Fibroblast of lung (primary cell): ENCODE results near the gene CLK4. TPM values are rescaled to one million over a fixed set of nuclear protein-coding genes. Genes with fewer than 3 reads are reported as not detected.

ENCODE experiments used
- DNase-seq, 2 donors: peaks; one replicate each; pipeline versions ENCODE4 v3.0.0 to v3.0.0-alpha.2; 2010; ENCODE audit warnings: low read depth in 2 of 2
- H2AFZ ChIP-seq: 2 replicates; pipeline ENCODE4 v1.5.1; 2012; ENCODE audit warnings: low read length, control low read depth, inconsistent platforms
- H3K27ac ChIP-seq: 2 replicates; pipeline ENCODE4 v1.5.1; 2011; ENCODE audit warnings: low read length, control low read depth; ENCODE audit not compliant: insufficient read depth
- H3K27me3 ChIP-seq: 2 replicates; pipeline ENCODE4 v1.5.1; 2011; ENCODE audit warnings: mild to moderate bottlenecking, low read length; ENCODE audit not compliant: control insufficient read depth, insufficient read depth
- H3K36me3 ChIP-seq: 2 replicates; pipeline ENCODE4 v1.5.1; 2011; ENCODE audit warnings: low read length; ENCODE audit not compliant: control insufficient read depth, insufficient read depth
- H3K4me1 ChIP-seq: 2 replicates; pipeline ENCODE4 v1.5.1; 2011; ENCODE audit warnings: low read length; ENCODE audit not compliant: control insufficient read depth, insufficient read depth; ENCODE audit errors: extremely low read depth
- H3K4me2 ChIP-seq: 2 replicates; pipeline ENCODE4 v1.5.1; 2011; ENCODE audit warnings: low read length, control low read depth; ENCODE audit not compliant: insufficient read depth; ENCODE audit errors: extremely low read depth
- H3K4me3 ChIP-seq, 4 experiments: fragments of 200-600 bp in 1 of 4; sonication (generic) in 1 of 4; replicated peaks in 1 of 4; 2 replicates each; pipeline ENCODE4 v1.5.1; 2011 to 2016; ENCODE audit warnings: low read length in 4 of 4, low read depth in 3 of 4, mild to moderate bottlenecking in 3 of 4, control low read depth in 2 of 4, inconsistent platforms in 1 of 4, mixed read lengths in 1 of 4; ENCODE audit not compliant: insufficient read depth in 1 of 4; ENCODE audit errors: control extremely low read depth in 1 of 4
- H3K79me2 ChIP-seq: 2 replicates; pipeline ENCODE4 v1.5.1; 2012; ENCODE audit warnings: mild to moderate bottlenecking, low read length, inconsistent platforms; ENCODE audit not compliant: control insufficient read depth, insufficient read depth
- H3K9ac ChIP-seq: 2 replicates; pipeline ENCODE4 v1.5.1; 2011; ENCODE audit warnings: mild to moderate bottlenecking, low read length, control low read depth; ENCODE audit not compliant: insufficient read depth
- H3K9me3 ChIP-seq: 2 replicates; pipeline ENCODE4 v1.5.1; 2012; ENCODE audit warnings: low read depth, low read length; ENCODE audit not compliant: control insufficient read depth, insufficient read depth
- H4K20me1 ChIP-seq: 2 replicates; pipeline ENCODE4 v1.5.1; 2011; ENCODE audit warnings: low read length; ENCODE audit not compliant: control insufficient read depth, insufficient read depth; ENCODE audit errors: extremely low read depth
- EZH2 ChIP-seq: IDR thresholded peaks from 2 replicates; pipeline ENCODE4 v1.5.1; 2012; ENCODE audit warnings: low read length, control low read depth, mild to moderate bottlenecking; ENCODE audit errors: missing control alignments
- polyA plus RNA-seq, 2 donors: library from polyadenylated mRNA; depleted of rRNA in 1 of 2; stranded (reverse) in 1 of 2; unstranded in 1 of 2; fragments of >200 nt; gene quantifications; 2 replicates each; pipeline ENCODE4 v1.2.1, GENCODE V29; 2011 to 2012; ENCODE audit warnings: missing spikeins in 1 of 2
- total RNA-seq: library from RNA; depleted of rRNA; stranded (reverse); fragments of >200 nt; gene quantifications from 2 replicates; pipeline ENCODE4 v1.2.1, GENCODE V29; 2014
- TF ChIP-seq, protein P1 (sequence below), 2 donors: IDR thresholded peaks in 1 of 2; conservative IDR thresholded peaks in 1 of 2; 1 replicate in 1 of 2; 2 replicates in 1 of 2; pipeline ENCODE4 v1.5.1; 2011 to 2012; ENCODE audit warnings: low read length in 2 of 2, control low read depth in 1 of 2, inconsistent platforms in 1 of 2, low read depth in 1 of 2, mild to moderate bottlenecking in 1 of 2

CLK4 gene
- total and polyA plus RNA-seq, 2 donors (not counting 1 experiment from before 2014, with no cell fraction given): 20.7 to 27.9 TPM

DNA sequence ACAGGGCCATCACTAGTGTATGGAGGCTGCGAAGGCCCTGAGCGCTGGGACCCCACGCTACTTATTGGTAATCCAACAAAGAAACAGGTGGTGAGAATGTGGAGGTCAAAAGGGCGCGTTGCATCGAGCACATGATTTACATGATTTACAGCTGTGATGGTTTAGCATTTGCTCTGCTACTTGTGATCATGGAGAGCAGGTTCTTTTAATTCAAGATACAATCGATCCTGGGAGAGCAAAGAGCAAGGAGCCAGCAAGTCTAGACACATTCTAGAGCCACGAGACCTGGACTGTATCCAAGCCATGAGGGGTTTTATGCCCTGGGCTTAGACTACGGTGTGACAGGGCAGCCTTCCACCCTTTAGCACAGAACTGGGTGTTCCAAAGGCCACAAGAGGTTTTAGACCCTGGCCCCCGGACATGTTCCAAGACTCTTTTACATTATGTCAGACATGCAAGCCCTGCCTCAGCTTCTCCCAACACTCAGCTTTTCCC is 47.0 kb upstream of the CLK4 start:
- TF ChIP-seq EZH2: no peak
- TF ChIP-seq, protein P1, sequence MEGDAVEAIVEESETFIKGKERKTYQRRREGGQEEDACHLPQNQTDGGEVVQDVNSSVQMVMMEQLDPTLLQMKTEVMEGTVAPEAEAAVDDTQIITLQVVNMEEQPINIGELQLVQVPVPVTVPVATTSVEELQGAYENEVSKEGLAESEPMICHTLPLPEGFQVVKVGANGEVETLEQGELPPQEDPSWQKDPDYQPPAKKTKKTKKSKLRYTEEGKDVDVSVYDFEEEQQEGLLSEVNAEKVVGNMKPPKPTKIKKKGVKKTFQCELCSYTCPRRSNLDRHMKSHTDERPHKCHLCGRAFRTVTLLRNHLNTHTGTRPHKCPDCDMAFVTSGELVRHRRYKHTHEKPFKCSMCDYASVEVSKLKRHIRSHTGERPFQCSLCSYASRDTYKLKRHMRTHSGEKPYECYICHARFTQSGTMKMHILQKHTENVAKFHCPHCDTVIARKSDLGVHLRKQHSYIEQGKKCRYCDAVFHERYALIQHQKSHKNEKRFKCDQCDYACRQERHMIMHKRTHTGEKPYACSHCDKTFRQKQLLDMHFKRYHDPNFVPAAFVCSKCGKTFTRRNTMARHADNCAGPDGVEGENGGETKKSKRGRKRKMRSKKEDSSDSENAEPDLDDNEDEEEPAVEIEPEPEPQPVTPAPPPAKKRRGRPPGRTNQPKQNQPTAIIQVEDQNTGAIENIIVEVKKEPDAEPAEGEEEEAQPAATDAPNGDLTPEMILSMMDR (conservative IDR thresholded peaks at IDR 0.05 in 1 of 2, IDR thresholded peaks at IDR 0.05 in 1 of 2; ENCODE audit: low read depth in 1 of 2, low read length in 2 of 2): no peak
- Histone ChIP-seq H3K4me3 (no peak overlapping the region), H2AFZ (no peak overlapping the region), H4K20me1 (no peaks in the 10 kb centered on the region), H3K79me2 (no peaks in the 10 kb centered on the region), H3K27ac (no peak overlapping the region), H3K9me3 (no peaks in the 10 kb centered on the region), H3K27me3 (no peaks in the 10 kb centered on the region), H3K36me3 (no peaks in the 10 kb centered on the region), H3K4me2 (no peak overlapping the region), H3K9ac (no peak overlapping the region), H3K4me1 (no peaks in the 10 kb centered on the region)
- no peak for DNase-seq

DNA sequence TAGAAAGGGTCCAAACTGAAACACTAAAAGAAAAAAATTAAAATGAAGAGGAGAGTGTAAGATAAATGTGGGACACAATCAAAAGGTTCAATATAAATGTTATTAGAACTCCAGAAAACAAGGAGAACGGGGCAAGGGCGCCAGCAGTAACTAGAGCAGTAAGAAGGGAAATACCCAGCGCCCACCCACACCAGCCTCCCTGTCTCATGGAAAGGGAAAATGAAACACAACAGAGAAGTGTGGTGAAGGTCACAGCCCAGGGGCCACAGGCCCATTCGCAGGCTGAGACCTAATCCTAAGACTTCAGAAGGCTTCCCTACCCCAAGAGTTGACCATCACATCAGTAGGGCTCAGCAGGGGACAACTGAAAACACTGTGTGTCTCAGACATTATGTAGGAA is 45.8 kb upstream of the CLK4 start:
- no peak overlapping the region for H3K9ac ChIP-seq
- no peak overlapping the region for H3K27ac ChIP-seq
- H3K27me3 ChIP-seq: no peaks in the 10 kb centered on the region
- DNase-seq: no peak
- no peaks in the 10 kb centered on the region for H3K36me3 ChIP-seq
- no peaks in the 10 kb centered on the region for H4K20me1 ChIP-seq
- H3K79me2 ChIP-seq: no peaks in the 10 kb centered on the region
- no peak for TF ChIP-seq EZH2
- TF ChIP-seq, protein P1 (conservative IDR thresholded peaks at IDR 0.05 in 1 of 2, IDR thresholded peaks at IDR 0.05 in 1 of 2; ENCODE audit: low read depth in 1 of 2, low read length in 2 of 2): no peak
- no peak overlapping the region for H3K4me3 ChIP-seq
- no peak overlapping the region for H2AFZ ChIP-seq
- H3K4me1 ChIP-seq: no peaks in the 10 kb centered on the region
- no peak overlapping the region for H3K4me2 ChIP-seq
- H3K9me3 ChIP-seq: no peaks in the 10 kb centered on the region

DNA sequence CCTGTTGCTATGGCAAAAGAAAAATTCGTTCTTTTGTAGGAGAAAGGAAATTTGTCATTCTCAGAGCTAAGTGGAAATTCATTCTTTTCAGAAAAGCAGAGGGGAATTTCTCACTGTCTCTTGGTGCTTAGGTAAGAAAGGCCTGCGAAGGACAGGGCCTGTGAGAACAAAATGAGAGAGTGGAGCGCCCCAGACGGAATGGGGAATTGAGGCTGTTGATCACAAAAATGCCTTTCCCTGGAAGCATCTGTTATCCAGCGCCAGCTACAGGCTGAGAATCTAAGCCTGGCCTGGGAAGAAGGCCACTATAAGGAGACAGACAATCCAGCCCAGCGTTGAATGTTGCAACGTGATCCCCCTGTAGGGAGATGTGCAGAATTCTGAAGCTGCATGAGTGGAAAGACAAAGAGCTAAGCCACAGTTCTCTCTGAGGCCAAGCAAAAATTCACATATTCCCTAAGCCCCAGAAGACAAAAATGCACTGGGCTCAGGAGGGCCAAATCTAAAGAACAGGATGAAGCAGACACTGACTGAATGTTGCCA is 44.8 kb upstream of the CLK4 start:
- Histone ChIP-seq H3K27me3 (no peaks in the 10 kb centered on the region), H3K4me3 (no peak overlapping the region), H4K20me1 (no peaks in the 10 kb centered on the region), H3K27ac (no peak overlapping the region), H3K4me2 (no peak overlapping the region), H3K79me2 (no peaks in the 10 kb centered on the region), H3K9me3 (no peaks in the 10 kb centered on the region), H3K9ac (no peak overlapping the region), H3K4me1 (no peaks in the 10 kb centered on the region), H2AFZ (no peak overlapping the region), H3K36me3 (no peaks in the 10 kb centered on the region)
- TF ChIP-seq, protein P1 (conservative IDR thresholded peaks at IDR 0.05 in 1 of 2, IDR thresholded peaks at IDR 0.05 in 1 of 2; ENCODE audit: low read depth in 1 of 2, low read length in 2 of 2): no peak
- DNase-seq: no peak
